ENCODE data around the gene PIBF1. TPM values are rescaled to one million over a fixed set of nuclear protein-coding genes. Genes with fewer than 3 reads are reported as not detected.
"Not testable (repeated sequence)": the region's sequence is repeated elsewhere in the genome, so short reads cannot be mapped to it uniquely, and the experiment has no call there.

Gene PIBF1
- total RNA-seq, 1 donor from 2014 or later = 32.5 TPM

DNA sequence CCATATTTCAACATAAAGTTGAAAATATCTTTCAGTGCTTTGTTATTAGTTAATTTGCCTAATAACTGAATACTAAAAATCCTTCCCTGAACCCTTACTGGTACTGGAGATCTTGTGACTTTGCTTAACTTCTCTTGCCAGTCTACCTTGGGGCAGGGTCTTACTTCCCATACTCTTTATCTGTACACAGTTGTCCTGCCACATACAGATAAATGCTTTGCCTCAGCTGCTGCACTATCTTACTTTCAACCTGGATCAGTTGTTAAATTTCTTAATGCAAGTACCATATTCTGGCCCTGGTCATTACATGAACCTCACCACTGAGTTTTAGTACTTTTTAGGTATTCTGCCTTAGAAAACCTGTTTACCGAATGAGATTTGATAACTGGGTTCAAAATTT lies 107.6 kb downstream of the PIBF1 start:
- TF ChIP-seq, protein P1, sequence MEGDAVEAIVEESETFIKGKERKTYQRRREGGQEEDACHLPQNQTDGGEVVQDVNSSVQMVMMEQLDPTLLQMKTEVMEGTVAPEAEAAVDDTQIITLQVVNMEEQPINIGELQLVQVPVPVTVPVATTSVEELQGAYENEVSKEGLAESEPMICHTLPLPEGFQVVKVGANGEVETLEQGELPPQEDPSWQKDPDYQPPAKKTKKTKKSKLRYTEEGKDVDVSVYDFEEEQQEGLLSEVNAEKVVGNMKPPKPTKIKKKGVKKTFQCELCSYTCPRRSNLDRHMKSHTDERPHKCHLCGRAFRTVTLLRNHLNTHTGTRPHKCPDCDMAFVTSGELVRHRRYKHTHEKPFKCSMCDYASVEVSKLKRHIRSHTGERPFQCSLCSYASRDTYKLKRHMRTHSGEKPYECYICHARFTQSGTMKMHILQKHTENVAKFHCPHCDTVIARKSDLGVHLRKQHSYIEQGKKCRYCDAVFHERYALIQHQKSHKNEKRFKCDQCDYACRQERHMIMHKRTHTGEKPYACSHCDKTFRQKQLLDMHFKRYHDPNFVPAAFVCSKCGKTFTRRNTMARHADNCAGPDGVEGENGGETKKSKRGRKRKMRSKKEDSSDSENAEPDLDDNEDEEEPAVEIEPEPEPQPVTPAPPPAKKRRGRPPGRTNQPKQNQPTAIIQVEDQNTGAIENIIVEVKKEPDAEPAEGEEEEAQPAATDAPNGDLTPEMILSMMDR (conservative IDR thresholded peaks at IDR 0.05) = no peak
- H3K27me3 Mint-ChIP-seq = no peaks in the 10 kb centered on the region
- H3K4me3 Mint-ChIP-seq = no peak overlapping the region
- H3K36me3 Mint-ChIP-seq = peaks cover 18% of the 10 kb centered on the region
- H3K27ac Mint-ChIP-seq = no peak overlapping the region
- H3K9me3 Mint-ChIP-seq = no peaks in the 10 kb centered on the region
- no peaks in the 10 kb centered on the region for H3K4me1 Mint-ChIP-seq (ENCODE audit: unreplicated experiment)
- DNase-seq (ENCODE audit: extremely low spot score, unreplicated experiment) = no peak

GRCh38 chr13:72890546-72890945 lies 108.6 kb downstream of the PIBF1 start:
- TF ChIP-seq, protein P1 (conservative IDR thresholded peaks at IDR 0.05) = no peak
- Mint-ChIP-seq H3K4me1 (ENCODE audit: unreplicated experiment) (no peaks in the 10 kb centered on the region), H3K9me3 (no peaks in the 10 kb centered on the region), H3K4me3 (no peak overlapping the region), H3K27ac (no peak overlapping the region), H3K27me3 (no peaks in the 10 kb centered on the region), H3K36me3 (peaks cover 14% of the 10 kb centered on the region)
- DNase-seq (ENCODE audit: extremely low spot score, unreplicated experiment) = no peak

GRCh38 chr13:72891423-72891822 lies 109.5 kb downstream of the PIBF1 start:
- H3K4me3 Mint-ChIP-seq = no peak overlapping the region
- TF ChIP-seq, protein P1 (conservative IDR thresholded peaks at IDR 0.05) = no peak
- H3K27ac Mint-ChIP-seq = no peak overlapping the region
- H3K36me3 Mint-ChIP-seq = peaks cover 23% of the 10 kb centered on the region
- no peak for DNase-seq (ENCODE audit: extremely low spot score, unreplicated experiment)
- no peaks in the 10 kb centered on the region for H3K4me1 Mint-ChIP-seq (ENCODE audit: unreplicated experiment)
- H3K27me3 Mint-ChIP-seq = no peaks in the 10 kb centered on the region
- H3K9me3 Mint-ChIP-seq = peaks cover 3% of the 10 kb centered on the region

- Mint-ChIP-seq H3K27ac (no peak overlapping the region), H3K36me3 (peaks cover 48% of the 10 kb centered on the region), H3K9me3 (peaks cover 6% of the 10 kb centered on the region), H3K27me3 (no peaks in the 10 kb centered on the region), H3K4me3 (no peak overlapping the region), H3K4me1 (ENCODE audit: unreplicated experiment) (no peaks in the 10 kb centered on the region)
- DNase-seq (ENCODE audit: extremely low spot score, unreplicated experiment) = no peak
- TF ChIP-seq, protein P1 (conservative IDR thresholded peaks at IDR 0.05) = no peak
These were observed 114.9 kb downstream of the PIBF1 start for GRCh38 chr13:72896869-72897268.

DNA sequence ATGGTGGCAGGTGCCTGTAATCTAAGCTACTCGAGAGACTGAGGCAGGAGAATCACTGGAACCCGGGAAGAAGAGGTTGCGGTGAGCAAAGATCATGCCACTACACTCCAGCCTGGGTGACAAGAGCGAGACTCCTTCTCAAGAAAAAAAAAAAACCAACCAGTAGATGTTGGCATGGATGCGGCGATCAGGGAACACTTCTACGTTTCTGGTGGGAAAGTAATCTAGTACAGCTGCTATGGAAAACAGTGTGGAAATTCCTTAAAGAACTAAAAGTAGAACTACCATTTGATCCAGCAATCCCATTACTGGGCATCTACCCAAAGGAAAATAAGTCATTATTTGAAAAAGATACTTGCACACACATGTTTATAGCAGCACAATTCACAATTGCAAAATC lies 119.6 kb downstream of the PIBF1 start:
- H3K4me3 Mint-ChIP-seq; H3K27me3 Mint-ChIP-seq; H3K9me3 Mint-ChIP-seq; H3K4me1 Mint-ChIP-seq (ENCODE audit: unreplicated experiment); DNase-seq (ENCODE audit: extremely low spot score, unreplicated experiment); H3K27ac Mint-ChIP-seq: not testable (repeated sequence)
- H3K36me3 Mint-ChIP-seq = peaks cover 49% of the 10 kb centered on the region

DNA sequence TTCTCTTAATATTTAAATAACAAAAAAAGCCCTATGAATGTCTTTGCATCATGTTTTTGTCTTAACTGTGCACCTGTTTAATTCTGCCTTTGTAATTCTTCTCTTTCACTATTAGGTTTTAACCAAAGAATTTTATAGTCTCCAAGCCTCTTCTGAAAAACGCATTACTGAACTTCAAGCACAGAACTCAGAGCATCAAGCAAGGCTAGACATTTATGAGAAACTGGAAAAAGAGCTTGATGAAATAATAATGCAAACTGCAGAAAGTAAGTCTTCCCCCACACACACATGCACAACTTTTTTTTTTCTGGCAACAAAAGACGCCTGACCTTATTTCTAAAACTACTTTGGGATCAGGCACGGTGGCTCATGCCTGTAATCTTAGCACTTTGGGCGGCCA lies 126.5 kb downstream of the PIBF1 start:
- TF ChIP-seq, protein P1 (conservative IDR thresholded peaks at IDR 0.05) = no peak
- Mint-ChIP-seq H3K27ac (no peak overlapping the region), H3K9me3 (no peaks in the 10 kb centered on the region), H3K27me3 (no peaks in the 10 kb centered on the region), H3K4me1 (ENCODE audit: unreplicated experiment) (no peaks in the 10 kb centered on the region), H3K36me3 (peaks cover 38% of the 10 kb centered on the region), H3K4me3 (no peak overlapping the region)
- no peak for DNase-seq (ENCODE audit: extremely low spot score, unreplicated experiment)

All from type B pancreatic cell (in vitro differentiated cells).